MG63 (cell line): ENCODE results near the gene ASAP3. TPM values are rescaled to one million over a fixed set of nuclear protein-coding genes. Genes with fewer than 3 reads are reported as not detected.

ENCODE experiments used
- DNase-seq: peaks from one replicate; pipeline ENCODE4 v3.0.0-alpha.2; 2020
- H3K27me3 ChIP-seq: fragments of 250-450 bp; sonication (Bioruptor Pico); 2 replicates; pipeline ENCODE4 v1.5.1; 2020; ENCODE audit warnings: mild to moderate bottlenecking, moderate library complexity
- H3K36me3 ChIP-seq: fragments of 250-450 bp; sonication (Bioruptor Pico); 2 replicates; pipeline ENCODE4 v1.5.1; 2020; ENCODE audit warnings: mild to moderate bottlenecking, moderate library complexity
- H3K4me3 ChIP-seq: fragments of 250-450 bp; sonication (Bioruptor Pico); 2 replicates; pipeline ENCODE4 v1.5.1; 2020; ENCODE audit warnings: mild to moderate bottlenecking, moderate library complexity
- H3K9me3 ChIP-seq: fragments of 250-450 bp; sonication (Bioruptor Pico); 2 replicates; pipeline ENCODE4 v1.5.1; 2020; ENCODE audit warnings: mild to moderate bottlenecking, moderate library complexity
- total RNA-seq: library from RNA; depleted of rRNA; stranded (reverse); fragments of >200 nt; shearing (Covaris generic); gene quantifications from 2 replicates; pipeline ENCODE4 v1.2.3, GENCODE V29; 2014; ENCODE audit warnings: low replicate concordance

Gene ASAP3
- total RNA-seq, 1 experiment from 2014 or later, result 8.4 TPM

DNA sequence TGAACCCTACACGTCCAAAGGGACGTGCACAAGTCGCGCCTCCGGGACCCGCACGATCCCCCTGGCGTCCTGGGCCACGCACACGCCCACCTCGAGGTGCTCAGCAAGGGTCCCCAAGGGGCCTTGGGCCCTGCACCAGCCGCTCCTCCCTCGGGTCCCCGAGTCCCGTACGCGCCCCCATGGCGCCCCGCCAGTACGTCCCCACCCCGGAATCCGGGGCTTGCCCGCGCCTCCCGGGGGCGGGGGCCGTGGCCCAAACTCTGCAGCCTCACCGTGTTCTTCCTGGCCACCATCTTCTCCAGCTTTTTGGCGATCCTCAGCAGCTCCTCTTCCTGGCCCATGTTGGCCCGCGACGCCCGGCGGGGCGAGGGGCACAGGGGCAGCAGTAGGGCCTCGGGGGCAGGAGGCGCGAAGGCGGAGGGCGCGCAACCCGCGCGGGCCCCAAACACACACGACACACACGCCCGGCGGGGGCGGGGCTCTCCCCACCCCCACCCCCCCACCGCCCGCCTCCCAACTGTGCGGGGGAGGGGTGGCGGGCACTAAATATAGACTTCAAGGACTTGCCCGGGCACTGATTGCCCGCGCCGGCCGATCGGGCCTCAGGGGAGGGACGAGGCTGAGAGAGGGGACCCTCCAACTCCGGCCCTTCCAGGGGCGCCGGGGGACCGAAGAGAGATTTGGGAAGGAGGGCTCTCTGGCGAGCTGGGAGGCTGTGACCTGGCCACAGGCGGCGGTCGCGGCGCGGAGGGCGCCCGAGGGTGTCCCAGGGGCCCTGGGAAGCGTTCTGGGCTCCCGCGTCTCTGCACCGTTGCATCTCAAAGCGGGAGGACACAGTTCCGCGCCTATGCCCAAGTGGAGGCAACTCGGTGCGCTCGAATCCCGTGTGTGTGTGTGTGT lies 59.4 kb downstream of the ASAP3 start, which contains the start of gene TCEA3:
Gene TCEA3 (minus strand): TSS at position 456 of the 900 bp plus-strand sequence. CDS start 115 bp downstream, at position 341.
- Histone ChIP-seq H3K36me3 (no peaks in the 10 kb centered on the region), H3K4me3 (no peak within 1 kb of the TSS), H3K9me3 (no peaks in the 10 kb centered on the region), H3K27me3 (no peaks in the 10 kb centered on the region)
- DNase-seq, result no peak

DNA sequence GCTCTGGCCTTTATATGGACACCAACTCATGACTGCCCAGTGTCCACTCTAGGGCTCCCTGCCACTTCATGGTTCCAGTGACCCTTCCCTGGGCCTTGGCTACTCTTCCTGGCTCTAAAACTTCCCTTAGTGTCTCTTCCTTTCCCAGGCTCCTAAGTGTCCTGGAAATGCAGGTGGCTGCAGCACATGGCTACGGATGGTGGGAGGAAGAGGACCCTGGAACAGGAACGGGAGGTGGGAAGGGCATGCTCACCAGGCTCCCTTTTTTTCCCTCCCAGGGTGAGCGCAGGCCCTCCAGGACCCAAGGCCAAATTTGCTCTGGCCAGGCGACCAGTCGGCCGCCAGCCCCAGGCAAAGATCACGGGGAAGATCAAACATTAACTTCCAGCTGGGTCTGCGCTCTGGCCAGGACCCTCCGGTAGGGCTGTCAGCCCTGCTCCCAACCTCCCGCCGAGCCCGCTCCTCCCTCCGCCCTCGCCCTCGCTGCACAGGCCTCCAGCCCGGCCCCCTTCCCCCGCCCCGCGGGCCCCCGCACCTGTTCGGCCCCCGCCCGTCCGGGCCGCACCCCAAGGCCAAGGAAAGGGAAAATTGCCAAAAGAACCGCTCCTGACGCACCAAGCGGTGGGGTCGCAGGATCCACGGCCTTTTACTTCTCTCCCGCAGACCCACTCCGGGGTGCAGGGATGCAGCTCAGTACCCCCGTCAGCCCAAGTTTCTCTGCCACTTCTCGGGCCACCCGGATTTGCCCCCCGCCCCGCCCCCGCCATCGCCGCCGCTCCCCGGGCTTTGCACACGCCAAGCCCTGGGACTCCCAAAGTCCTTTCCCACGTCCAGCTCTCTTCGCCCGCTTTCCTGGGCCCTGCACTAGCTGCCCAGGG lies 60.3 kb downstream of the ASAP3 start:
- no peak overlapping the region for H3K4me3 ChIP-seq
- no peaks in the 10 kb centered on the region for H3K36me3 ChIP-seq
- no peaks in the 10 kb centered on the region for H3K9me3 ChIP-seq
- no peaks in the 10 kb centered on the region for H3K27me3 ChIP-seq
- DNase-seq, result no peak

DNA sequence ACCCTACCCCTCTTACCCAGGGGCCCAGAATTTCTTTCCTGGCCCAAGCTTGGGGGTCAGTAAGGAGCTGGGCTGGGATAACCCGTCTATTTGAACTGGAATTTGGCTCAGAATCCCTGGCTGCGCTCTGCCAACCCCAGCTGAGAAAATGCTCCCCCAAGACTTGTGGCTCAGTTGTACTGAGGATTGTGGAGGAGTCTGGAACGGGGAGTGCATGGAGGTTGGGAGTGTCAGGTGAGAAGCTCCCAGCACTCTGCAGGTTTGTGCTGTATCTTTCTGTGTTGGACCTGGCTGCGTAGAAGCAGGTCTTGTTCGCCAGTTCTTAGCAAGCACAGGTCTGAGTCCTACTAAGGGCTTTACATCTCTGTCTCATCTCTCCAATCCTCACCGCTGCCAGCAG lies 61.0 kb downstream of the ASAP3 start:
- H3K9me3 ChIP-seq, result no peaks in the 10 kb centered on the region
- no peak for DNase-seq
- no peaks in the 10 kb centered on the region for H3K36me3 ChIP-seq
- no peaks in the 10 kb centered on the region for H3K27me3 ChIP-seq
- H3K4me3 ChIP-seq, result no peak overlapping the region

DNA sequence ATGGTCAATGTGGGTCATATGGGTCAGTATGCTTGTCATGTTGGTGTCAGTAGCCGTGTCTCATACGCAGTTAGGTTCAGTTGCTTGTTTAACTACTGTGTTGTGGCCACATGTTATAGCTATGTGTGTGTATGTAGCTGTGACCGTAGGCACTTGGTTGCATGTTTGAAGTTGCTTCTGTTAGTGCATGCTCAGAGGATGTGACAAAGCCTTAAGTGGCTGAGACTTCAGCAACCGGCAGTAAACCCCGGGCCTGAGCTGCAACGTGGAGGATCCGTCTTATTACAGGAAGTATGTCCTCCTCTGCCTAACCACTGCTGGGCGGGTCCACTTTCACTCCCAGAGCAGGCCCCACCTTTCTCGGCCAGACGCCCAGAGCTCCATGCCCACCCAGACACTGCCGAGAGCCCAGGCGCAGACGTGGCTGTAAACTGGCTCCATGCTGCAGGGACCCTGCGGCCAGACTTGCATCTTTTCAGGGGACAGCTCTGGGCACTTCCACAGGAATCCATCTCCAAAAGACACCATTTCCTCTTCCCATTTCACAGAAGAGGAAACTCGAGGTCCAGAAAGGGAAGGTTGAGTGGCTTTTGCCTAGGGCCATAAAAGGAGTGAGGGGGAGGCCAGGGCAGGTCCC lies 61.6 kb downstream of the ASAP3 start:
- Histone ChIP-seq H3K27me3 (no peaks in the 10 kb centered on the region), H3K36me3 (no peaks in the 10 kb centered on the region), H3K9me3 (no peaks in the 10 kb centered on the region), H3K4me3 (no peak overlapping the region)
- peak; percentile 39 for DNase-seq

DNA sequence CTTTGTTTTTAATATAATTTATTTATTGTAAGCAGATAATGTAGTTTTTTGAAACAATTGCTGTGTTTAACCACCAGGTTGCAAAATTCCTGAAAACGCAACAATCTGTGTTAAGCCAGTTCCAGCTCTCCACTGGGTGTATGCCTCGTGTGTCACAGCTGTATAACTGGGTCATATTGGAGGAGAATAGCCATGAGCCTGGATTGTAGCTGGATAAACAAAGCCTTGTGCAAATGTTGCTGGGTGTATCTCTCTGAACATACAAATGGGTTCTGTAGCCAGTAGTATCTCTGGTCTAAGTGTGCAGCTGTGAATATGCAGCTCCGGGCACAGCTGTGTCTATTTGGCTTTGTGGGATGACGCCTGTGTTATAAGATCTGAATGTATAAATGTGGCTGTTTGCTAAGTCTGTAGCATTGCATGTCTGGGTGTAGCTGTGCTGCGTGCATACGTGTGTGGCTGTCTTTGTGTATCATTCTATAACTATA lies 62.2 kb downstream of the ASAP3 start:
- H3K27me3 ChIP-seq, result no peaks in the 10 kb centered on the region
- H3K36me3 ChIP-seq, result no peaks in the 10 kb centered on the region
- H3K9me3 ChIP-seq, result no peaks in the 10 kb centered on the region
- peak; percentile 13 for DNase-seq
- H3K4me3 ChIP-seq, result no peak overlapping the region

DNA sequence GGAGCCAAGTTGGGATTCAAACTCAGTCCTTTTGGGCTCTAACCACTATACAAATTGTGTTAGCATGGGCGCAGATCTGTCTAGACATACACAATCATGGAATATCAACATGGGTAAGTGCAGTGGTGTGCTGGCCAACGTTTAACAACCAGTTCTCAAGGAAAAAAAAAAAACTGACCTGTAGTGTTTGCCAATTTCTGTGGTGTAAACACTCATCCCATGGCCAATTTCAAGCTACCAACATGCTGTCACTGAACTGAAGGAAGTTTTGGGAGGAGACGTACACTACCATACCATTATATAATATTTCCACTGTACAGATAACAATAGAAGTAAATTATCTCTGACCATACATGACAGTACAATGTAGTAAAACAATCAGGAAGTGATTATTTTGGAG lies 62.6 kb downstream of the ASAP3 start:
- Histone ChIP-seq H3K27me3 (no peaks in the 10 kb centered on the region), H3K4me3 (no peak overlapping the region), H3K36me3 (no peaks in the 10 kb centered on the region), H3K9me3 (no peaks in the 10 kb centered on the region)
- no peak for DNase-seq

DNA sequence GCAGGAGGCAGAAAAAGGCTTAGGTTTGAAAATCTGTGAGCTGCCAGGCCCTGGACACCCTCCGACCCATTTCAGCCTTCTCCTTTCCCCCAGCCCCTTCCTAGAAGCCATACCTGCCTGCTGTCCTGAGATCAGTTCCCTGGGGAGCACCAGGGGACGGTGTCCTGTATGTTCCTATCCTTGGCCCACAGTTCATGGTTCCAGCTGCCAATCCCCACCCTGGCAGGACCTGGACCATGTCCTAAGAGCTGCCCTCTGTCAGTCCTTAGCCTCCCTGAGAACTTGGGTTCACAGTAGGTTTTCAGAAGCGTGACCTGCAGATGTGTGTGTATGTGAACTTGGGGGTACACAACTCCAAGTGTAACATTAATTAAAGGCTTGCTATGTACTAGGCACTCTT lies 63.2 kb downstream of the ASAP3 start:
- Histone ChIP-seq H3K27me3 (no peaks in the 10 kb centered on the region), H3K9me3 (no peaks in the 10 kb centered on the region)
- no peak for DNase-seq

DNA sequence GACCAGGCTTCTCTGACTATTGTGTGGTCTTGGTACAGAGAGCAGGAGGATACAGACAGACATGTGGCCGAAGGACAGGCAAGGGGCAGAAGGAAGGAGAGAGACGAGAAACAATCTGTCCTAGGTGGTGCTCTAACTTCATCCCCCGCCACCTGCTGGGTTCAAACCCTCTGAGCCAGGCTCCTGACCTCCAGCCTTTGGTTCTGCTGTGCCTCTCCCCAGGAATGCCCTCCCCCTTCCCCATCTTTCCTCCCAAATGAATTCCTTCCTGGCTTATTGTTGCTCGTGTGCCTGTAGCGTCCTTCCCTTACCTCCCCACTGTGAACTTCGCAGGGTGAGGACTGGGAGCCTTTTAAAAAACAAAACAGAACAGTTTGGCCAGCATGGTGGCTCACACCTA lies 64.8 kb downstream of the ASAP3 start:
- Histone ChIP-seq H3K27me3 (no peaks in the 10 kb centered on the region), H3K36me3 (no peaks in the 10 kb centered on the region), H3K4me3 (no peak overlapping the region), H3K9me3 (no peaks in the 10 kb centered on the region)
- DNase-seq, result no peak

More for the DNA sequence above, 63.2 kb downstream of the ASAP3 start:
- no peaks in the 10 kb centered on the region for H3K36me3 ChIP-seq
- H3K4me3 ChIP-seq, result no peak overlapping the region

DNA sequence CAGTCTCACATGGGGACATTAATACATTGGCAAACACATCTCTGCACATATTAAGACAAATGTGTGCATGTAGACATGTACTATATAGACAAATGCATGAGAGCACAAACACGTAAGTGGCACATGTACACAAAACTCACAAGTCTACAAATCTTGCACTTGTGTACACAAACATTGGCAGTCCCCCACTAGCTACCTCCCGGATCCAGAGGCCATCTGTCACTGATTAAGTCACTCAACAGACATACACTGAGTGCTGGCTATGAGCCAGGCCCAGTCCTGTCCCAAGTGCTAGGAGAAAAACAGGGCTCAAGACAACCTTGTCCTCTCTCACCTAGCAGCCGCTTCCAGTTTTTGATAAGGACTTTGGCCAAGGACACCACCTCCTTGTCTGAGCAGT lies 66.4 kb downstream of the ASAP3 start:
- no peak overlapping the region for H3K4me3 ChIP-seq
- no peak for DNase-seq
- H3K27me3 ChIP-seq, result no peaks in the 10 kb centered on the region
- H3K36me3 ChIP-seq, result no peaks in the 10 kb centered on the region
- H3K9me3 ChIP-seq, result no peaks in the 10 kb centered on the region

DNA sequence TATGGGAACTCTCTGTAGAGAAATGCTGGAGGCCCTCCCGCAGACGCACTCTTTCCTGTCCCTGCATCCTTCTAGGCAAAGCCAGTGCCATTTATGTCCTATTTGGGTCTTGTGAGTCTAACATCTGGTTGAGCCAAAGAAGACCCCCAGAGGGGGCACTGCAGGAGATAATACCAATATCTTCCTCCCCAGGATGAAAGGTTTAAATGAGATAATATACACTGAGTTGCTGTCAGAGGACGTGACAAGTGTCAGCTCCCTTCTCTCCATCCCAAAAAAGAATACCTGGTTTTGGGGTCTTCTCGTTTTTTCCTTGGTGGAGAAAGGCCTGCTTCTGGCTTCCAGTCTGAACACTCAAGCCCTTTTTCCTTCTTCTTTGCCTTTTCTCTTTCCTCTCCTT lies 67.0 kb downstream of the ASAP3 start:
- Histone ChIP-seq H3K9me3 (no peaks in the 10 kb centered on the region), H3K4me3 (no peak overlapping the region), H3K27me3 (no peaks in the 10 kb centered on the region), H3K36me3 (no peaks in the 10 kb centered on the region)
- DNase-seq, result no peak

DNA sequence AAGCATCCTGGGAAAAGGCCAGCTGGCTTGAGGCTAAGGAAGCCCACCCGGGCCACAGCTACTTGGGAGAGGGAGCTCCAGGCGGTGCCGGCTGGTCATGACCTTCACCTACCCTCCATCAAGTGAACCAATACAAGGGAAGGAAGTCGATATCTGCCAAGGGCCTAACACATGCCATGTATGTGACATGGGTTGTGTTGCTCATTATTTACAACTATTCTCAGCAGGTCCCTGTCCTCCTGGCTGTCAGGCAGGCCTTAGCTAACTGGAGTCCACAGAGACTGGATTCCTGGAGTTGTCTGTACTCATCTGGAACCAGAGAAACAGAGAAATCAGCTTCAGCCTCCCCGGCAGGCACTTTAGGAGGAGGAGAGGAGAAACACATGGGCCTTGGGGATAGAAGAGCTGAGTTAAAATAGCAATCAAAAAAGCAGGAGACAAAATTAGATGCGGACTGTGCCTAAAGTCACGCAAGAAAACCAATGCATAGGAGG lies 75.1 kb downstream of the ASAP3 start:
- H3K36me3 ChIP-seq, result no peaks in the 10 kb centered on the region
- H3K27me3 ChIP-seq, result no peaks in the 10 kb centered on the region
- no peak for DNase-seq
- H3K4me3 ChIP-seq, result no peak overlapping the region
- H3K9me3 ChIP-seq, result no peaks in the 10 kb centered on the region

DNA sequence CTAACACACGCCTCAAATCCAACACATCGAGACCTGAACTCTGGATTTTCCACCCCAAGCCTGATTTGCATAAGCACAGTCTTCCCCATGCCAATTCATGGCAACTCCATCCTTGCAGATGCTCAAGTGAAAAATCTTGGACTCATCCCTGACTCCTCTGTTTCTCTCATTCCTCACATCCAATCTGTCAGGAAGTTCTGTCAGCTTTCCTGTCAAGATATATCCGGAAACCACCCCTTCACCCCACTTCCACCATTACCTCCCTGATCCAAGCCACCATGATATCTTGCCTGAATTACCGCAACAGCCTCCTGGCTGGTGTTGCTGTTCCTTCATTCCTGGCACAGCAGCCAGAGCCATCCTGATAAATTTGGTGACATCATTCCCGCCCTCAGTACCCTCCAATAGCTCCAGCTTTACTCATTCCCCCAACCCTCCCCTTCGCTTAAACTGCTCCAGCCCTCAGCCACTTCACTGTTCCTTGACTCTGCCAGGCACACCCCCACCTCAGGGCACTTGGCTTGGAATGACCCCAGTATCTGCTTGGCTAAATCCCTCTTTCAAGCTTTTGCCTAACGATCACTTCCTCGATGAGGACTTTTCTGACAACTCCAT lies 76.9 kb downstream of the ASAP3 start:
- Histone ChIP-seq H3K4me3 (no peak overlapping the region), H3K9me3 (no peaks in the 10 kb centered on the region), H3K36me3 (no peaks in the 10 kb centered on the region), H3K27me3 (no peaks in the 10 kb centered on the region)
- DNase-seq, result peak; percentile 49

DNA sequence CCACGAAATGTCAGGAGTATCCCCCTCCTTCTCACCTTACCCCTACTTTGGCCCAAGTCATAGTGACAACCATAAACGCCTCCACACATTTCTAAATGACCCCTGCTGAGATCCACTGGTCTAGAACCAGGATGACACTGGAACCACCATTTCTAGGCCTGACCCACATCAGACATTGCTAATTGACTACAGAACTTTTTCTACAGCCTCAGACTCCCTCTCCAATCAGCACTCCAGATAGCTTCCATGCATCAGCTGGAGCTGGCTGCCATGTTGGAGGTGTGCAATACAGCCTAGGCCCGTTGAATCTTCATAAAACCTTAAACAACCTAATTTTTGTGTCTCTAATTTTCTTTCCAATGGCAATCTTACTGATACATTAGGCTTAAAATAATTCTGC lies 78.0 kb downstream of the ASAP3 start:
- H3K9me3 ChIP-seq, result no peaks in the 10 kb centered on the region
- DNase-seq, result no peak
- H3K4me3 ChIP-seq, result no peak overlapping the region
- H3K27me3 ChIP-seq, result no peaks in the 10 kb centered on the region
- H3K36me3 ChIP-seq, result no peaks in the 10 kb centered on the region

DNA sequence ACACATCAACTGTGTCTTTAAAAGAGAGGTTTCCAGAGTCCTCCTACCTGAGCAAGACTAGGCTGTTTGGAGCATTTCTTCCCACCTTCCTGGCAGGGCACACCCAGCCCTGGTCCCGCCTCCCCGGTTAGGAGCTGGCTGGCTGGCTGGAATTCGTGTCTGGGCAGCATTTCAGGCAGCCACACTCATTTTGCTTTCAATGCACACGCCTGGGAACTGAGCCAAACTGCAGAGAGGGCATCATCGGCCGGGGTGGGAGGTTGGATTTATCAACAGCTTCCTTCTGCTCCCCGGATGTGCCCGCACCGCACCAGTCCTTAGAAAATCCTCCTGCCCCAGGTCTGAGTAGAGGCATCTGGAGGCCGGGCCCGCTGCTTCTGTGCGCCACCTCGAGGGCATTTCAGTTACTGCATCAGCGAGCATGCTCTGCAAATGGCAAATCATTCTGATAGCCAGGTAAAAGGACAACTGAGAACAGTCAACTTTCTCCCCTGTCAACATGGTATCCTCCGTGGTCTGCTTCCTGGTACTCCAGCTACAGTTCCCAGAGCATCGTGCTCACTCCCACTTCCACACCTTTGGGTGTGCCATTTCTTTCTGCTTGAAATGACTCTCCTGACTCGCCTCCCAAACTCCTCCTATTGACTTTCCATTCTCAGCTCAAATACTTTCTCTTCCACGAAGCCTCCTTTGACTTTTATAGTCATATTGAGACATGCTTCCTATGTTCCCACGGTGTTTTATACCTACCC lies 80.1 kb downstream of the ASAP3 start:
- peak; percentile 97 for DNase-seq
- no peaks in the 10 kb centered on the region for H3K36me3 ChIP-seq
- no peak overlapping the region for H3K4me3 ChIP-seq
- H3K9me3 ChIP-seq, result no peaks in the 10 kb centered on the region
- H3K27me3 ChIP-seq, result no peaks in the 10 kb centered on the region

DNA sequence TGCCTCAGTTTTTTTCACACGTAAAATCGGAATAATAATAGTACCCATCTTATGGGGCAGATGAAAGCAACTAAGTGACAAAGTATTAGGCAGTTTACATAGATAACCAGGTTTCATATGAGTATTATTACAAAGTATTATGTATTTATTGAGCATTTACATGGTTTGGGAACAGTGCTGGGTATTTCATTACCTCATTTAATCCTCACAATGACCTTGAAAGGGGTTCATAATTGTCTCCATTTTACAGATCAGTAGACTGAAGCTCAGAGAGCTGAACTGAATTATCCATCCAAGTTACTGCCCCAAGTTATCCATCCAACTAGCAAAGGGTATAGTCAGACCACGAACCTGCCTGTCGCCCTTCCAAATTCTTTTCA lies 80.6 kb downstream of the ASAP3 start:
- H3K9me3 ChIP-seq, result no peaks in the 10 kb centered on the region
- no peak for DNase-seq
- no peaks in the 10 kb centered on the region for H3K27me3 ChIP-seq
- no peaks in the 10 kb centered on the region for H3K36me3 ChIP-seq
- H3K4me3 ChIP-seq, result no peak overlapping the region

DNA sequence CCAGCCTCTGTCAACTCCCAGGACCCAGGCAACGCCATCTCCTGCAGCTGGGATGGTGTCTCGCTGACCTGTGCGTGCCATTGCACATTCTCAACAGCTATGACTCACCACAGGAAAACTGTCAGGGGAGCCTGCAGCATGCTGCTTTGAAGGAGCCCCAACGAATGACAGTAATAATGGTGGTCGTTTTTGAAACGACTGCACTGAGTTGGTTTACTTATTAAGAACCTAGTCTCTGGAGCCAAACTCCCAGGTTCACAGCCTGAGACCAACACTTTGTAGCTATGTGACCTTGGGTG lies 81.0 kb downstream of the ASAP3 start:
- no peaks in the 10 kb centered on the region for H3K36me3 ChIP-seq
- no peak overlapping the region for H3K4me3 ChIP-seq
- no peaks in the 10 kb centered on the region for H3K9me3 ChIP-seq
- peak; percentile 28 for DNase-seq
- no peaks in the 10 kb centered on the region for H3K27me3 ChIP-seq
